ENCODE data around the gene NEK3. TPM values are rescaled to one million over a fixed set of nuclear protein-coding genes. Genes with fewer than 3 reads are reported as not detected.
A peak's percentile ranks its signal among the peaks of the same experiment; 100 is the strongest.
"Not testable (repeated sequence)": the region's sequence is repeated elsewhere in the genome, so short reads cannot be mapped to it uniquely, and the experiment has no call there.

Gene NEK3
- total RNA-seq, 4 donors from 2014 or later, result 16.1 to 95.0 (median 21.9) TPM

- H3K9me3 ChIP-seq, result no peaks in the 10 kb centered on the region
- no peak overlapping the region for H3K27ac ChIP-seq
- intact Hi-C loops (cut with DNase I; ENCODE audit: low total_unique reads), result no loop called here
- H3K27me3 ChIP-seq, result no peaks in the 10 kb centered on the region
- no peaks in the 10 kb centered on the region for H3K36me3 ChIP-seq
- H3K4me1 ChIP-seq, result no peaks in the 10 kb centered on the region
- DNase-seq, result no peak
- H3K4me3 ChIP-seq, result no peak overlapping the region
- TF ChIP-seq CTCF (IDR thresholded peaks at IDR 0.05) (no peak), POLR2A (IDR thresholded peaks at IDR 0.05) (no peak)
Observed at GRCh38 chr13:52165411-52165810, 6.0 kb upstream of the NEK3 start.

GRCh38 chr13:52164989-52165388 lies 5.6 kb upstream of the NEK3 start:
- intact Hi-C loops (cut with DNase I; ENCODE audit: low total_unique reads), result no loop called here
- peaks cover 0 to 1% of the 10 kb centered on the region in 2 donors for H3K4me1 ChIP-seq
- H3K4me3 ChIP-seq, result no peak overlapping the region
- no peaks in the 10 kb centered on the region for H3K27me3 ChIP-seq
- H3K9me3 ChIP-seq, result no peaks in the 10 kb centered on the region
- DNase-seq, result no peak
- no peaks in the 10 kb centered on the region for H3K36me3 ChIP-seq
- no peak overlapping the region for H3K27ac ChIP-seq
- TF ChIP-seq POLR2A (IDR thresholded peaks at IDR 0.05) (no peak), CTCF (IDR thresholded peaks at IDR 0.05) (no peak)

GRCh38 chr13:52163878-52164277 lies 4.5 kb upstream of the NEK3 start:
- H3K9me3 ChIP-seq; H3K4me3 ChIP-seq; DNase-seq; H3K27ac ChIP-seq; intact Hi-C loops (cut with DNase I; ENCODE audit: low total_unique reads); H3K27me3 ChIP-seq; H3K36me3 ChIP-seq; H3K4me1 ChIP-seq: not testable (repeated sequence)

- H3K27me3 ChIP-seq, result no peaks in the 10 kb centered on the region
- intact Hi-C loops (cut with DNase I; ENCODE audit: low total_unique reads), result no loop called here
Observed at GRCh38 chr13:52162279-52163101, 3.1 kb upstream of the NEK3 start.

GRCh38 chr13:52161181-52161646 lies 1.8 kb upstream of the NEK3 start:
- Histone ChIP-seq H3K36me3 (no peaks in the 10 kb centered on the region), H3K4me1 (peaks cover 0 to 3% of the 10 kb centered on the region in 2 donors), H3K27me3 (no peaks in the 10 kb centered on the region), H3K27ac (no peak overlapping the region), H3K9me3 (no peaks in the 10 kb centered on the region), H3K4me3 (no peak overlapping the region)
- no peak for TF ChIP-seq CTCF (IDR thresholded peaks at IDR 0.05)
- TF ChIP-seq POLR2A (IDR thresholded peaks at IDR 0.05), result no peak
- intact Hi-C loops (cut with DNase I; ENCODE audit: low total_unique reads), result no loop called here
- no peak for DNase-seq

More at GRCh38 chr13:52162279-52163101, 3.1 kb upstream of the NEK3 start:
- no peak for TF ChIP-seq POLR2A (IDR thresholded peaks at IDR 0.05)
- no peak for TF ChIP-seq CTCF (IDR thresholded peaks at IDR 0.05)
- no peak for DNase-seq
- H3K9me3 ChIP-seq, result no peaks in the 10 kb centered on the region
- peak overlapping the region in 1 of 2 donors; percentile 47 for H3K27ac ChIP-seq
- no peak overlapping the region for H3K4me3 ChIP-seq
- H3K36me3 ChIP-seq, result no peaks in the 10 kb centered on the region
- peaks cover 0 to 3% of the 10 kb centered on the region in 2 donors for H3K4me1 ChIP-seq

Measured in uterus (tissue), 4 donors.